Transverse colon (tissue), 4 donors: ENCODE measurements around the gene IL17REL.

Source experiments
- CTCF ChIP-seq, 5 experiments: fragments of 200-600 bp in 3 of 5; fragments of 450-650 bp in 2 of 5; sonication (generic) in 3 of 5; IDR thresholded peaks; 1 replicate in 2 of 5; 2 replicates in 3 of 5; pipeline ENCODE4 v1.5.1; 2016 to 2017; ENCODE audit warnings: antibody characterized with exemption in 5 of 5, inconsistent platforms in 3 of 5, mild to moderate bottlenecking in 2 of 5, moderate library complexity in 1 of 5
- POLR2A ChIP-seq: fragments of 450-650 bp; IDR thresholded peaks from one replicate; pipeline ENCODE4 v1.6.1; 2016; ENCODE audit warnings: antibody characterized with exemption, mild to moderate bottlenecking, moderate library complexity
- POLR2AphosphoS5 ChIP-seq, 3 donors: sonication (generic); formaldehyde crosslinking; IDR thresholded peaks; one replicate each; pipeline ENCODE4 v1.6.1; 2016; ENCODE audit warnings: antibody characterized with exemption in 3 of 3

- TF ChIP-seq POLR2AphosphoS5 (IDR thresholded peaks at IDR 0.05), result no peak
- no peak for TF ChIP-seq POLR2A
- TF ChIP-seq CTCF (IDR thresholded peaks at IDR 0.05), result no peak
Observed at GRCh38 chr22:49993649-49994360, 18.8 kb downstream of the IL17REL start.
